H9 (cell line): ENCODE measurements around the gene USP13. TPM values are rescaled to one million over a fixed set of nuclear protein-coding genes. Genes with fewer than 3 reads are reported as not detected.

ENCODE experiments used
- DNase-seq: peaks from one replicate; pipeline ENCODE4 v3.0.0-alpha.2; 2017
- H2AFZ ChIP-seq: one replicate; pipeline ENCODE4 v1.6.1; 2013; ENCODE audit warnings: mild to moderate bottlenecking, low read length, control low read depth, moderate library complexity
- H2AK5ac ChIP-seq: 2 replicates; pipeline ENCODE4 v1.6.1; 2013; ENCODE audit warnings: low read length, control low read depth, mixed read lengths; ENCODE audit not compliant: insufficient read length
- H2BK120ac ChIP-seq: one replicate; pipeline ENCODE4 v1.6.1; 2013; ENCODE audit warnings: low read depth, mild to moderate bottlenecking, low read length, control low read depth, inconsistent platforms; ENCODE audit not compliant: poor library complexity, severe bottlenecking
- H2BK12ac ChIP-seq: 2 replicates; pipeline ENCODE4 v1.6.1; 2013; ENCODE audit warnings: low read length, control low read depth, mixed read lengths, low read depth; ENCODE audit not compliant: insufficient read length
- H2BK15ac ChIP-seq: 2 replicates; pipeline ENCODE4 v1.6.1; 2013; ENCODE audit warnings: low read depth, low read length, control low read depth
- H2BK20ac ChIP-seq: one replicate; pipeline ENCODE4 v1.6.1; 2013; ENCODE audit warnings: low read depth, mild to moderate bottlenecking, low read length, control low read depth, inconsistent platforms; ENCODE audit not compliant: poor library complexity, severe bottlenecking
- H2BK5ac ChIP-seq: 2 replicates; pipeline ENCODE4 v1.6.1; 2013; ENCODE audit warnings: low read length, control low read depth, mixed read lengths; ENCODE audit not compliant: insufficient read length
- H3K14ac ChIP-seq: 2 replicates; pipeline ENCODE4 v1.6.1; 2013; ENCODE audit warnings: low read length, control low read depth; ENCODE audit not compliant: insufficient read depth
- H3K18ac ChIP-seq: 2 replicates; pipeline ENCODE4 v1.6.1; 2013; ENCODE audit warnings: low read depth, mild to moderate bottlenecking, mixed read lengths, low read length, control low read depth; ENCODE audit not compliant: insufficient read length
- H3K23ac ChIP-seq: 2 replicates; pipeline ENCODE4 v1.6.1; 2013; ENCODE audit warnings: low read length, control low read depth, mixed read lengths, low read depth; ENCODE audit not compliant: insufficient read length
- H3K23me2 ChIP-seq: 2 replicates; pipeline ENCODE4 v1.6.1; 2013; ENCODE audit warnings: low read depth, mild to moderate bottlenecking, mixed read lengths, low read length, control low read depth; ENCODE audit not compliant: insufficient read length, poor library complexity, severe bottlenecking
- H3K27ac ChIP-seq: 2 replicates; pipeline ENCODE4 v1.5.1; 2013; ENCODE audit warnings: low read length, control low read depth, mixed read lengths, low read depth; ENCODE audit not compliant: insufficient read length
- H3K27me3 ChIP-seq: 2 replicates; pipeline ENCODE4 v1.6.1; 2013; ENCODE audit warnings: low read length, control low read depth, inconsistent platforms; ENCODE audit not compliant: insufficient read depth
- H3K4ac ChIP-seq: 2 replicates; pipeline ENCODE4 v1.6.1; 2013; ENCODE audit warnings: low read depth, mild to moderate bottlenecking, control low read depth, inconsistent platforms, low read length, moderate library complexity
- H3K4me1 ChIP-seq: 2 replicates; pipeline ENCODE4 v1.6.1; 2013; ENCODE audit warnings: low read length, control low read depth, inconsistent platforms; ENCODE audit not compliant: insufficient read depth
- H3K4me2 ChIP-seq: 2 replicates; pipeline ENCODE4 v1.6.1; 2013; ENCODE audit warnings: low read length, control low read depth, mixed read lengths; ENCODE audit not compliant: insufficient read length, insufficient read depth
- H3K56ac ChIP-seq: 2 replicates; pipeline ENCODE4 v1.6.1; 2013; ENCODE audit warnings: low read depth, mild to moderate bottlenecking, mixed read lengths, low read length, control low read depth; ENCODE audit not compliant: insufficient read length
- H3K79me1 ChIP-seq: 2 replicates; pipeline ENCODE4 v1.6.1; 2013; ENCODE audit warnings: low read depth, mild to moderate bottlenecking, moderate library complexity, low read length, control low read depth, inconsistent platforms; ENCODE audit not compliant: insufficient read depth, poor library complexity, severe bottlenecking
- H3K79me2 ChIP-seq: 2 replicates; pipeline ENCODE4 v1.6.1; 2013; ENCODE audit warnings: low read length, control low read depth, inconsistent platforms; ENCODE audit not compliant: insufficient read depth
- H3K9ac ChIP-seq: 2 replicates; pipeline ENCODE4 v1.6.1; 2013; ENCODE audit warnings: low read length, control low read depth, mixed read lengths; ENCODE audit not compliant: insufficient read length; ENCODE audit errors: extremely low read depth
- H3K9me3 ChIP-seq: one replicate; pipeline ENCODE4 v1.6.1; 2013; ENCODE audit warnings: low read depth, low read length, inconsistent platforms; ENCODE audit not compliant: control insufficient read depth
- H3T11ph ChIP-seq: one replicate; pipeline ENCODE4 v1.6.1; 2013; ENCODE audit warnings: mild to moderate bottlenecking, low read length, control low read depth, inconsistent platforms
- H4K20me1 ChIP-seq: one replicate; pipeline ENCODE4 v1.6.1; 2013; ENCODE audit not compliant: control insufficient read depth, insufficient read length, insufficient read depth
- H4K5ac ChIP-seq: 2 replicates; pipeline ENCODE4 v1.6.1; 2013; ENCODE audit warnings: low read depth, mild to moderate bottlenecking, mixed read lengths, low read length, control low read depth; ENCODE audit not compliant: insufficient read length
- H4K8ac ChIP-seq: replicated peaks from 2 replicates; pipeline ENCODE4 v1.6.1; 2013; ENCODE audit warnings: low read length, control low read depth, mixed read lengths, low read depth; ENCODE audit not compliant: insufficient read length
- H4K91ac ChIP-seq: 2 replicates; pipeline ENCODE4 v1.6.1; 2013; ENCODE audit warnings: low read depth, mild to moderate bottlenecking, moderate library complexity, mixed read lengths, low read length, control low read depth; ENCODE audit not compliant: insufficient read length
- H3K27ac Mint-ChIP-seq, 3 experiments: 2 replicates in 2 of 3; 3 replicates in 1 of 3; pipeline ENCODE4 v1.8.0; 2020 to 2021; ENCODE audit warnings: mixed read lengths in 3 of 3, mild to moderate bottlenecking in 1 of 3, moderate library complexity in 1 of 3
- H3K27me3 Mint-ChIP-seq: 2 replicates; pipeline ENCODE4 v1.8.0; 2021; ENCODE audit warnings: low read depth, mild to moderate bottlenecking, moderate library complexity, mixed read lengths
- H3K36me3 Mint-ChIP-seq, 3 experiments: 2 replicates in 2 of 3; 3 replicates in 1 of 3; pipeline ENCODE4 v1.8.0; 2020 to 2021; ENCODE audit warnings: low read depth in 3 of 3, mixed read lengths in 3 of 3; ENCODE audit not compliant: insufficient read depth in 1 of 3
- H3K4me1 Mint-ChIP-seq, 2 experiments: 2 replicates each; pipeline ENCODE4 v1.8.0; 2020; ENCODE audit warnings: mixed read lengths in 2 of 2
- H3K4me3 Mint-ChIP-seq, 2 experiments: 2 replicates in 1 of 2; 3 replicates in 1 of 2; pipeline ENCODE4 v1.8.0; 2020 to 2021; ENCODE audit warnings: mild to moderate bottlenecking in 2 of 2, mixed read lengths in 2 of 2, moderate library complexity in 1 of 2
- H3K9me3 Mint-ChIP-seq, 2 experiments: 2 replicates in 1 of 2; 3 replicates in 1 of 2; pipeline ENCODE4 v1.8.0; 2020; ENCODE audit warnings: mild to moderate bottlenecking in 2 of 2, mixed read lengths in 2 of 2, moderate library complexity in 1 of 2
- CTCF ChIP-seq: fragments of 200-600 bp; sonication (generic); conservative IDR thresholded peaks from 3 replicates; pipeline ENCODE4 v1.8.0; 2021; ENCODE audit warnings: antibody characterized with exemption, mild to moderate bottlenecking
- WGBS: extraction: QIAGEN DNeasy Blood & Tissue Kit; methylation state at CpG from one replicate; pipeline ENCODE4 v1.1.7; 2013; ENCODE audit warnings: missing lambda C conversion rate, low lambda C conversion rate, mixed read lengths; ENCODE audit not compliant: insufficient read length; ENCODE audit errors: extremely low coverage; 5-methylcytosine and 5-hydroxymethylcytosine counted together
- total RNA-seq: library from RNA; stranded (reverse); gene quantifications from 2 replicates; pipeline ENCODE4 v1.2.1, GENCODE V29; 2021

The USP13 gene
- total RNA-seq, 1 experiment from 2014 or later, result 26.7 TPM

- H3K27ac Mint-ChIP-seq, result no peak overlapping the region
- H3K27me3 Mint-ChIP-seq, result no peaks in the 10 kb centered on the region
- Histone ChIP-seq H4K5ac (no peak overlapping the region), H2BK20ac (no peak overlapping the region), H3K4me2 (no peak overlapping the region), H2BK15ac (no peak overlapping the region), H3K56ac (no peak overlapping the region), H3K23me2 (no peaks in the 10 kb centered on the region), H2BK12ac (no peak overlapping the region), H3K79me2 (no peaks in the 10 kb centered on the region), H2AFZ (no peak overlapping the region), H3K18ac (no peak overlapping the region), H3K9me3 (no peaks in the 10 kb centered on the region), H4K91ac (no peak overlapping the region), H4K20me1 (no peaks in the 10 kb centered on the region), H2BK5ac (no peak overlapping the region), H3K27me3 (no peaks in the 10 kb centered on the region), H3K27ac (no peak overlapping the region), H3T11ph (no peak overlapping the region), H3K4ac (no peak overlapping the region), H2AK5ac (no peak overlapping the region), H2BK120ac (no peak overlapping the region), H4K8ac (no peak overlapping the region), H3K9ac (no peak overlapping the region), H3K4me1 (peaks cover 10% of the 10 kb centered on the region; the same call in 1 of the 2 replicates), H3K23ac (no peak overlapping the region), H3K14ac (no peak overlapping the region), H3K79me1 (no peaks in the 10 kb centered on the region)
- DNase-seq, result no peak
- H3K36me3 Mint-ChIP-seq, result no peaks in the 10 kb centered on the region
- H3K4me1 Mint-ChIP-seq, result peaks cover 22 to 23% of the 10 kb centered on the region in 2 experiments
- TF ChIP-seq CTCF, result no peak
- no peaks in the 10 kb centered on the region for H3K9me3 Mint-ChIP-seq
- H3K4me3 Mint-ChIP-seq, result no peak overlapping the region
- WGBS, result no CpG with 5 or more reads among the region's 3 CpGs
These were observed 169.5 kb downstream of the USP13 start for GRCh38 chr3:179822296-179822695.
